MM.1S (cell line): ENCODE measurements around the gene BDKRB1.

ENCODE experiments used
- DNase-seq: peaks from one replicate; pipeline ENCODE4 v3.0.0-alpha.2; 2015
- H2AFZ ChIP-seq: fragments of 300-600 bp; sonication (generic); 2 replicates; pipeline ENCODE4 v1.6.0; 2016; ENCODE audit warnings: antibody characterized with exemption, low read length
- H3F3A ChIP-seq: fragments of 300-600 bp; sonication (generic); 2 replicates; pipeline ENCODE4 v1.6.1; 2016; ENCODE audit warnings: mild to moderate bottlenecking, antibody characterized with exemption, low read length, moderate library complexity, mixed read lengths; ENCODE audit not compliant: insufficient read depth
- H3K27ac ChIP-seq: fragments of 300-600 bp; sonication (generic); 2 replicates; pipeline ENCODE4 v1.5.1; 2016; ENCODE audit warnings: mild to moderate bottlenecking, low read length
- H3K27me3 ChIP-seq: fragments of 300-600 bp; sonication (generic); replicated peaks from 2 replicates; pipeline ENCODE4 v1.6.0; 2016; ENCODE audit warnings: low read length; ENCODE audit not compliant: insufficient read depth
- H3K36me3 ChIP-seq: fragments of 300-600 bp; sonication (generic); replicated peaks from 2 replicates; pipeline ENCODE4 v1.6.1; 2016; ENCODE audit warnings: mild to moderate bottlenecking, low read length, mixed read lengths; ENCODE audit not compliant: insufficient read depth
- H3K4me1 ChIP-seq: fragments of 300-600 bp; sonication (generic); 2 replicates; pipeline ENCODE4 v1.6.1; 2016; ENCODE audit warnings: low read length, mixed read lengths
- H3K4me2 ChIP-seq: fragments of 300-600 bp; sonication (generic); 2 replicates; pipeline ENCODE4 v1.6.0; 2016; ENCODE audit warnings: low read depth, low read length
- H3K4me3 ChIP-seq: fragments of 300-600 bp; sonication (generic); 2 replicates; pipeline ENCODE4 v1.5.1; 2016; ENCODE audit warnings: low read length, mixed read lengths
- H3K79me2 ChIP-seq: fragments of 300-600 bp; sonication (generic); 2 replicates; pipeline ENCODE4 v1.6.1; 2016; ENCODE audit warnings: mixed run types, low read length, mixed read lengths
- H3K9ac ChIP-seq: fragments of 300-600 bp; sonication (generic); 2 replicates; pipeline ENCODE4 v1.6.1; 2016; ENCODE audit warnings: low read length, mixed read lengths
- H3K9me2 ChIP-seq: fragments of 300-600 bp; sonication (generic); replicated peaks from 2 replicates; pipeline ENCODE4 v1.6.1; 2016; ENCODE audit warnings: mild to moderate bottlenecking, low read length, mixed read lengths; ENCODE audit not compliant: insufficient read depth
- H3K9me3 ChIP-seq: fragments of 300-600 bp; sonication (generic); replicated peaks from 2 replicates; pipeline ENCODE4 v1.6.1; 2016; ENCODE audit warnings: mild to moderate bottlenecking, low read length, mixed read lengths; ENCODE audit not compliant: insufficient read depth
- H4K20me1 ChIP-seq: fragments of 300-600 bp; sonication (generic); 2 replicates; pipeline ENCODE4 v1.6.1; 2016; ENCODE audit warnings: mild to moderate bottlenecking, low read length, moderate library complexity, mixed read lengths; ENCODE audit not compliant: insufficient read depth
- EZH2 ChIP-seq: fragments of 300-600 bp; sonication (generic); optimal IDR thresholded peaks from 2 replicates; pipeline ENCODE3; 2017; ENCODE audit warnings: low read depth, mild to moderate bottlenecking, antibody characterized with exemption, low read length, mixed read lengths
- EZH2phosphoT487 ChIP-seq: fragments of 300-600 bp; sonication (generic); IDR thresholded peaks from 2 replicates; pipeline ENCODE4 v1.6.1; 2018; ENCODE audit warnings: antibody characterized with exemption, low read length
- TF ChIP-seq, protein P1 (sequence below): fragments of 300-600 bp; sonication (generic); IDR thresholded peaks from 2 replicates; pipeline ENCODE4 v1.5.1; 2016; ENCODE audit warnings: antibody characterized with exemption, low read length, mixed read lengths

Gene BDKRB1

DNA sequence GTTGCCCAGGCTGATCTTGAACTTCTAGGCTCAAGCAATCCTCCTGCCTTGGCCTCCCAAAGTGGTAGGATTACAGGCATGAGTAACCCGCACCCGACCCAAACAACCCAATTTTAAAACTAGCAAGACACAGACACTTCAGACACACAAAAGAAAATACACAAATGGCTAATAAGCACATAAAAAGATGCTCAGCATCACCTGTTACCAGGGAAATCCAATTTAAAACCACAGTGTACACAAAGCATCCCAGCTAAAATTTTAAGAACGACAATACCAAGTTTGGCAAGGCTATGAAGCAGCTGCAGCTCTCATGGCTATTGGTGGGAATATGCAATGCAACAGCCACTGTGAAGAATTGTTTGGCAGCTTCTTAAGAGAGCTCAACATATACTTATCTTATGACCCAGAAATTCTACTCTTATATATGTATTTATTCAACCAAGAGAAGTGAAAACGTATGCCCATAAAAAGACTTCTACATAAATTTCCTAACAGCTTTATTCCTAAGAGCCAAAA is 42.0 kb downstream of the BDKRB1 start:
- H4K20me1 ChIP-seq, result no peaks in the 10 kb centered on the region
- H3K79me2 ChIP-seq, result no peaks in the 10 kb centered on the region
- H3K36me3 ChIP-seq, result no peaks in the 10 kb centered on the region
- no peaks in the 10 kb centered on the region for H3F3A ChIP-seq
- no peaks in the 10 kb centered on the region for H3K27me3 ChIP-seq
- H2AFZ ChIP-seq, result no peak overlapping the region
- H3K4me2 ChIP-seq, result no peak overlapping the region
- DNase-seq, result no peak
- no peak overlapping the region for H3K27ac ChIP-seq
- no peak overlapping the region for H3K4me3 ChIP-seq
- no peak overlapping the region for H3K9ac ChIP-seq
- H3K9me3 ChIP-seq, result no peaks in the 10 kb centered on the region
- no peaks in the 10 kb centered on the region for H3K4me1 ChIP-seq
- no peaks in the 10 kb centered on the region for H3K9me2 ChIP-seq
- TF ChIP-seq EZH2phosphoT487, result no peak
- TF ChIP-seq EZH2, result no peak
- TF ChIP-seq, protein P1, sequence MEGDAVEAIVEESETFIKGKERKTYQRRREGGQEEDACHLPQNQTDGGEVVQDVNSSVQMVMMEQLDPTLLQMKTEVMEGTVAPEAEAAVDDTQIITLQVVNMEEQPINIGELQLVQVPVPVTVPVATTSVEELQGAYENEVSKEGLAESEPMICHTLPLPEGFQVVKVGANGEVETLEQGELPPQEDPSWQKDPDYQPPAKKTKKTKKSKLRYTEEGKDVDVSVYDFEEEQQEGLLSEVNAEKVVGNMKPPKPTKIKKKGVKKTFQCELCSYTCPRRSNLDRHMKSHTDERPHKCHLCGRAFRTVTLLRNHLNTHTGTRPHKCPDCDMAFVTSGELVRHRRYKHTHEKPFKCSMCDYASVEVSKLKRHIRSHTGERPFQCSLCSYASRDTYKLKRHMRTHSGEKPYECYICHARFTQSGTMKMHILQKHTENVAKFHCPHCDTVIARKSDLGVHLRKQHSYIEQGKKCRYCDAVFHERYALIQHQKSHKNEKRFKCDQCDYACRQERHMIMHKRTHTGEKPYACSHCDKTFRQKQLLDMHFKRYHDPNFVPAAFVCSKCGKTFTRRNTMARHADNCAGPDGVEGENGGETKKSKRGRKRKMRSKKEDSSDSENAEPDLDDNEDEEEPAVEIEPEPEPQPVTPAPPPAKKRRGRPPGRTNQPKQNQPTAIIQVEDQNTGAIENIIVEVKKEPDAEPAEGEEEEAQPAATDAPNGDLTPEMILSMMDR, result no peak

DNA sequence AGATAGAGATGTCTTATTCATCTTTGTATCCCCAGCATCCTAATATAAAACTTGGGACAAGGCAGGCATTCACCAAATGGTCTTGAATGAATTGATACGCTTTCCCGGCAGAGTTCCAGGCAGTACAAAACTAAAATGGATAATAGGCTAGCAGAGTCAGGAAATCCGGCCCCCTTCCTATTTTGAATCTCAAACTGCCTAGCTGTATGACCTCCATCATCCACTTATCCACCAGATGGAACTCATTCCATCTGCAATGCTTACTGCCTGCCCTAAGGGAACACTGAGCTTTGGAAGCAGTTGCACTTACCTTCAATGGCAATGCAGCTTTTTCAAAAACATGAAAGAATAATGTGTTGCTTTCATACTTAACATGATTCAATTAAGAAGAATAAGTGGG is 43.4 kb downstream of the BDKRB1 start:
- Histone ChIP-seq H3K4me2 (no peak overlapping the region), H3K9me3 (no peaks in the 10 kb centered on the region), H3K36me3 (no peaks in the 10 kb centered on the region), H3K4me3 (no peak overlapping the region), H3K27ac (no peak overlapping the region), H3K27me3 (no peaks in the 10 kb centered on the region), H4K20me1 (no peaks in the 10 kb centered on the region), H2AFZ (no peak overlapping the region), H3K9me2 (no peaks in the 10 kb centered on the region), H3K79me2 (no peaks in the 10 kb centered on the region), H3K9ac (no peak overlapping the region), H3F3A (no peaks in the 10 kb centered on the region), H3K4me1 (no peaks in the 10 kb centered on the region)
- TF ChIP-seq EZH2phosphoT487, result no peak
- TF ChIP-seq, protein P1, result no peak
- no peak for TF ChIP-seq EZH2
- no peak for DNase-seq

DNA sequence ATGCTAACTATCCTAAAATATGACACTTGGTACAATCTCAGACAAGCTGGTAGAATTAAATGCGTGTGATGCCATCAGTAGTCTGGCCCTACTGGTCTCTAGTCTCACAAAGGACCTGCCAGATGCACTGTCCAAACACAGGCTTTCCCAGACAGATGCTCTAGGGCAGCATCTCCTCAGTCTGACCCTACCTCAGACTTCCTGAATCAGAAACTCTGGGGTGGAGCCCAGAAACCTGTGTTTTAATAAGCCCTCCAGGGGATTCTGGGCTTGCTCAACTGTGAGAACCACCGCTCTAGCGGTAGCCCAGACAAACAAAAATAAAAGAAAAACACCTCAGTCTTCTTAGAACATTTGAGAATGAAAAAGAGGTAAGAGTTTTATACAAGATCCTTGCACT is 48.0 kb downstream of the BDKRB1 start:
- Histone ChIP-seq H3K9me2 (no peaks in the 10 kb centered on the region), H3K4me2 (no peak overlapping the region), H3K9me3 (no peaks in the 10 kb centered on the region), H2AFZ (no peak overlapping the region), H3K27me3 (no peaks in the 10 kb centered on the region), H3K9ac (no peak overlapping the region), H3K4me1 (no peaks in the 10 kb centered on the region), H4K20me1 (no peaks in the 10 kb centered on the region), H3K4me3 (no peak overlapping the region), H3K36me3 (no peaks in the 10 kb centered on the region), H3F3A (no peaks in the 10 kb centered on the region), H3K79me2 (no peaks in the 10 kb centered on the region), H3K27ac (no peak overlapping the region)
- no peak for DNase-seq
- TF ChIP-seq EZH2, result no peak
- TF ChIP-seq EZH2phosphoT487, result no peak

DNA sequence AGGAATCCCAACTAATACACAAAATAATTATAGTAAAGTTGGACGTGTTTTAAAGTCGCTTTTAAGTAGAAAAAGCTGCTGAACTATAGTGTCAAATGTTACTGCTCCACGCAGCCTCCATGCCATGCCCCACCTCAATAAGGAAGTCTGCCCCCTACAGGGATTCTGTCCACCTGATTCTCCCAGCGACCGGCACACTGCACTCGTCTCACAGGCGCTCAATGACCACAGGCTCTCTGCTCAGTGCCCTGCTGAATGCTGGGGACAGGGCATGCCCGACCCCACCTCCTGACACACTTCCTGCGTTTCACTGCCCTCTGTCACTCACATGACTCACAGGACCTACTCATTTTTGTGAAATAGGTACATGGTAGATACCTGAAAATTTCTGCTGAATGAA is 48.9 kb downstream of the BDKRB1 start:
- no peak overlapping the region for H3K4me2 ChIP-seq
- H3K9ac ChIP-seq, result no peak overlapping the region
- no peaks in the 10 kb centered on the region for H4K20me1 ChIP-seq
- TF ChIP-seq EZH2phosphoT487 (no peak), EZH2 (no peak)
- TF ChIP-seq, protein P1, result no peak
- H3K9me2 ChIP-seq, result no peaks in the 10 kb centered on the region
- H2AFZ ChIP-seq, result no peak overlapping the region
- no peak overlapping the region for H3K4me3 ChIP-seq
- no peaks in the 10 kb centered on the region for H3K36me3 ChIP-seq
- no peaks in the 10 kb centered on the region for H3F3A ChIP-seq
- no peaks in the 10 kb centered on the region for H3K79me2 ChIP-seq
- H3K4me1 ChIP-seq, result no peaks in the 10 kb centered on the region
- no peak overlapping the region for H3K27ac ChIP-seq
- DNase-seq, result no peak
- H3K27me3 ChIP-seq, result no peaks in the 10 kb centered on the region
- H3K9me3 ChIP-seq, result no peaks in the 10 kb centered on the region
